ENCODE data around the gene MSGN1.
"Not testable (repeated sequence)": the region's sequence is repeated elsewhere in the genome, so short reads cannot be mapped to it uniquely, and the experiment has no call there.

MSGN1 gene

GRCh38 chr2:17821080-17821479, 4.8 kb downstream of the MSGN1 start:
- Histone ChIP-seq H2AK5ac (ENCODE audit: low read depth, low read length) (no peak overlapping the region), H2BK12ac (ENCODE audit: low read length) (no peak overlapping the region), H3K36me3 (replicated peaks in 1 of 2; ENCODE audit: control insufficient read depth in 2 of 2, insufficient read depth in 2 of 2, low read length in 2 of 2) (no peaks in the 10 kb centered on the region), H3K4ac (ENCODE audit: low read length) (no peak overlapping the region), H3K18ac (ENCODE audit: low read length) (no peak overlapping the region), H3K27ac (replicated peaks; ENCODE audit: low read length) (no peak overlapping the region), H4K8ac (ENCODE audit: low read depth, low read length) (no peak overlapping the region), H3K4me2 (ENCODE audit: insufficient read depth, low read length, poor library complexity, severe bottlenecking) (no peak overlapping the region), H3K79me1 (ENCODE audit: low read depth, low read length) (no peaks in the 10 kb centered on the region), H3K27me3 (ENCODE audit: control insufficient read depth in 3 of 3, insufficient read depth in 3 of 3, low read depth in 1 of 3, low read length in 3 of 3) (peaks cover 0 to 4% (median 2%) of the 10 kb centered on the region in 3 experiments), H3K23ac (ENCODE audit: low read depth, low read length, poor library complexity) (no peak overlapping the region), H3K4me3 (ENCODE audit: low read length in 2 of 2) (no peak overlapping the region), H3K4me1 (ENCODE audit: control insufficient read depth in 2 of 2, insufficient read depth in 1 of 2, low read depth in 1 of 2, low read length in 2 of 2) (peaks cover 0 to 18% of the 10 kb centered on the region in 2 donors), H2AFZ (ENCODE audit: low read length) (no peak overlapping the region), H2BK15ac (ENCODE audit: low read length) (no peak overlapping the region), H2BK5ac (ENCODE audit: low read length) (no peak overlapping the region), H3K9ac (ENCODE audit: low read depth, low read length, poor library complexity) (no peak overlapping the region), H3K14ac (ENCODE audit: low read length) (no peak overlapping the region), H3K9me3 (replicated peaks in 1 of 2; ENCODE audit: control insufficient read depth in 2 of 2, insufficient read depth in 1 of 2, low read depth in 1 of 2, low read length in 2 of 2) (peaks cover 0 to 2% of the 10 kb centered on the region in 2 donors), H4K91ac (ENCODE audit: low read depth, low read length, poor library complexity) (no peak overlapping the region), H2BK120ac (ENCODE audit: low read depth, low read length) (no peak overlapping the region)
- WGBS, 2 donors (ENCODE audit: extremely low coverage in 2 of 2, insufficient read length in 2 of 2, insufficient replicate concordance in 1 of 2), result no CpG with 5 or more reads among the region's 3 CpGs
- DNase-seq (ENCODE audit: low spot score), result no peak

DNA sequence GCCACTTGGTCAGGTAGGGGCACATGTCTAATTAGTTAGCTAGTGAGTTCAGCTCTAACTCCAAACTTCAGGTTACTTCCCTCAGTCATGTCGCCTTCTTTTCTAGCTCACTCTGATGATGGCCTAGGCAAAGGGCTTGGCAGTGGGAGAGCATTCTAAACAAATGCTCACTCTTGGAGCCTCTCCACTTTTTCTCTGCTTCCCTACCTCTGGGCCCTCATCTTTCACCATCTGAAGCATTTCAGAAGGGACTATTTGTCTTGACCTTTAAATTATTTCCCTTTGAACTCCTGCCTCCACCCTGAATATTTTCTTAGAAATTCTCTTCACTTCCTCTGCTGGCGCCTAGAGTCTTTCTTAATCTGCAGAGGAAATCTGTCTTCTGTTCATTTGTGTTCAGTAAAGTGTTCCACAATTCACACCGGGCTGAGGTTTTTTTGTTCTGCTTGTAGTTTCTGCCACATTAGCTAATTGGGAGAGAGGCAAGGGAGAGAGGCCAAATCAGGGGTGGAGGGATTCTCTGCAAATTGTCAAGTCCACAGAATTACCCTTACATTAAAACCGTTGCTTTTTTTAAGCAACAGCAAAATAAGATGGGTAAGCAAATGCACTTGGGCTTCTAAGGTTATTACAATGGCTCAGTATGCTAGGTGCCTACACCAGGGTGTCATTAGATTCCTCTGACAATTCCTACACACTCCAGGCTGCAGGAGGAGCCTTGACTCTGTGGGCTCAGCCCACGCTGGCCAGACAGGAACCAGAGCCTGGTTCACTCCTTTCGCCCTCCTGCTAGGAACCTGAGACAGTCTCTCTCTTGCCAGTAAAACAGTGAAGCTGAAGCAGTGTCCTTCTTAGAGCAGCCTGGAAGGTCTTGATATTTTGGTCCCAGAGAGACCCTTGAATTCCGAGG, 5.5 kb downstream of the MSGN1 start:
- Histone ChIP-seq H2BK5ac (ENCODE audit: low read length) (no peak overlapping the region), H2AK5ac (ENCODE audit: low read depth, low read length) (no peak overlapping the region), H3K4me1 (ENCODE audit: control insufficient read depth in 2 of 2, insufficient read depth in 1 of 2, low read depth in 1 of 2, low read length in 2 of 2) (peaks cover 0 to 12% of the 10 kb centered on the region in 2 donors), H3K18ac (ENCODE audit: low read length) (no peak overlapping the region), H3K9me3 (replicated peaks in 1 of 2; ENCODE audit: control insufficient read depth in 2 of 2, insufficient read depth in 1 of 2, low read depth in 1 of 2, low read length in 2 of 2) (peaks cover 0 to 3% of the 10 kb centered on the region in 2 donors), H3K4me3 (ENCODE audit: low read length in 2 of 2) (no peak overlapping the region), H3K23ac (ENCODE audit: low read depth, low read length, poor library complexity) (no peak overlapping the region), H3K4me2 (ENCODE audit: insufficient read depth, low read length, poor library complexity, severe bottlenecking) (no peak overlapping the region), H3K79me1 (ENCODE audit: low read depth, low read length) (no peaks in the 10 kb centered on the region), H2BK120ac (ENCODE audit: low read depth, low read length) (no peak overlapping the region), H3K4ac (ENCODE audit: low read length) (no peak overlapping the region), H2AFZ (ENCODE audit: low read length) (no peak overlapping the region), H3K36me3 (replicated peaks in 1 of 2; ENCODE audit: control insufficient read depth in 2 of 2, insufficient read depth in 2 of 2, low read length in 2 of 2) (no peaks in the 10 kb centered on the region), H3K27ac (replicated peaks; ENCODE audit: low read length) (no peak overlapping the region), H2BK12ac (ENCODE audit: low read length) (no peak overlapping the region), H3K9ac (ENCODE audit: low read depth, low read length, poor library complexity) (no peak overlapping the region), H4K8ac (ENCODE audit: low read depth, low read length) (peak overlapping the region; percentile 29), H3K27me3 (ENCODE audit: control insufficient read depth in 3 of 3, insufficient read depth in 3 of 3, low read depth in 1 of 3, low read length in 3 of 3) (peaks cover 0 to 7% (median 2%) of the 10 kb centered on the region in 3 experiments), H4K91ac (ENCODE audit: low read depth, low read length, poor library complexity) (no peak overlapping the region), H2BK15ac (ENCODE audit: low read length) (no peak overlapping the region), H3K14ac (ENCODE audit: low read length) (no peak overlapping the region)
- WGBS, 2 donors (ENCODE audit: extremely low coverage in 2 of 2, insufficient read length in 2 of 2, insufficient replicate concordance in 1 of 2), result no CpG with 5 or more reads among the region's 7 CpGs
- DNase-seq (ENCODE audit: low spot score), result no peak

- H3K27ac ChIP-seq (replicated peaks; ENCODE audit: low read length), result no peak overlapping the region
- no peak overlapping the region for H2BK12ac ChIP-seq (ENCODE audit: low read length)
- no peak overlapping the region for H2BK120ac ChIP-seq (ENCODE audit: low read depth, low read length)
- no peak overlapping the region for H3K9ac ChIP-seq (ENCODE audit: low read depth, low read length, poor library complexity)
- no peak overlapping the region for H2BK15ac ChIP-seq (ENCODE audit: low read length)
- peaks cover 0 to 15% (median 2%) of the 10 kb centered on the region in 3 experiments for H3K27me3 ChIP-seq (ENCODE audit: control insufficient read depth in 3 of 3, insufficient read depth in 3 of 3, low read depth in 1 of 3, low read length in 3 of 3)
- DNase-seq (ENCODE audit: low spot score), result no peak
- no peak overlapping the region for H3K4me3 ChIP-seq (ENCODE audit: low read length in 2 of 2)
- no peak overlapping the region for H2AK5ac ChIP-seq (ENCODE audit: low read depth, low read length)
- H4K8ac ChIP-seq (ENCODE audit: low read depth, low read length), result no peak overlapping the region
- no peaks in the 10 kb centered on the region for H3K36me3 ChIP-seq (replicated peaks in 1 of 2; ENCODE audit: control insufficient read depth in 2 of 2, insufficient read depth in 2 of 2, low read length in 2 of 2)
- H3K18ac ChIP-seq (ENCODE audit: low read length), result no peak overlapping the region
- no peak overlapping the region for H4K91ac ChIP-seq (ENCODE audit: low read depth, low read length, poor library complexity)
- H2BK5ac ChIP-seq (ENCODE audit: low read length), result no peak overlapping the region
- no peak overlapping the region for H3K4me2 ChIP-seq (ENCODE audit: insufficient read depth, low read length, poor library complexity, severe bottlenecking)
- no peak overlapping the region for H3K14ac ChIP-seq (ENCODE audit: low read length)
- peaks cover 0 to 3% of the 10 kb centered on the region in 2 donors for H3K9me3 ChIP-seq (replicated peaks in 1 of 2; ENCODE audit: control insufficient read depth in 2 of 2, insufficient read depth in 1 of 2, low read depth in 1 of 2, low read length in 2 of 2)
- no peaks in the 10 kb centered on the region for H3K79me1 ChIP-seq (ENCODE audit: low read depth, low read length)
- no peak overlapping the region for H3K23ac ChIP-seq (ENCODE audit: low read depth, low read length, poor library complexity)
- no peak overlapping the region for H3K4ac ChIP-seq (ENCODE audit: low read length)
- no peak overlapping the region for H2AFZ ChIP-seq (ENCODE audit: low read length)
- WGBS, 2 donors (ENCODE audit: extremely low coverage in 2 of 2, insufficient read length in 2 of 2, insufficient replicate concordance in 1 of 2), result no CpG with 5 or more reads among the region's 4 CpGs
- peaks cover 0 to 12% of the 10 kb centered on the region in 2 donors for H3K4me1 ChIP-seq (ENCODE audit: control insufficient read depth in 2 of 2, insufficient read depth in 1 of 2, low read depth in 1 of 2, low read length in 2 of 2)
Observed at GRCh38 chr2:17822445-17823117, 6.3 kb downstream of the MSGN1 start.

DNA sequence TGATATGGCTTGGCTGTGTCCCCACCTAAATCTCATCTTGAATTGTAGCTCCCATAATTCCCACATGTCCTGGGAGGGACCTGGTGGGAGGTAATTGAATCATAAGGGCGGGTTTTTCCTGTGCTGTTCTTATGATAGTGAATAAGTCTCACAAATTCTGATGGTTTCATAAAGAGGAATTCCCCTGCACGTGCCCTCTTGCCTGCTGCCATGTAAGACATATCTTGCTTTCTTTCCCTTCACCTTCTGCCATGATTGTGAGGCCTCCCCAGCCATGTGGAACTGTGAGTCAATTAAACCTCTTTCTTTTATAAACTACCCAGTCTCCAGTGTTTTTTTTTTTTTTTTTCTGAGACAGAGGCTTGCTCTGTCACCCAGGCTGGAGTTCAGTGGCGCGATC, 7.4 kb downstream of the MSGN1 start:
- H3K27me3 ChIP-seq (ENCODE audit: control insufficient read depth in 3 of 3, insufficient read depth in 3 of 3, low read depth in 1 of 3, low read length in 3 of 3), result peaks cover 0 to 25% (median 2%) of the 10 kb centered on the region in 3 experiments
- H3K4me2 ChIP-seq (ENCODE audit: insufficient read depth, low read length, poor library complexity, severe bottlenecking); H2BK120ac ChIP-seq (ENCODE audit: low read depth, low read length); H4K91ac ChIP-seq (ENCODE audit: low read depth, low read length, poor library complexity); DNase-seq (ENCODE audit: low spot score); H2AFZ ChIP-seq (ENCODE audit: low read length); H3K23ac ChIP-seq (ENCODE audit: low read depth, low read length, poor library complexity); H2BK12ac ChIP-seq (ENCODE audit: low read length); H2BK5ac ChIP-seq (ENCODE audit: low read length); H3K36me3 ChIP-seq (replicated peaks in 1 of 2; ENCODE audit: control insufficient read depth in 2 of 2, insufficient read depth in 2 of 2, low read length in 2 of 2); H3K27ac ChIP-seq (replicated peaks; ENCODE audit: low read length); H2AK5ac ChIP-seq (ENCODE audit: low read depth, low read length); H3K79me1 ChIP-seq (ENCODE audit: low read depth, low read length); H4K8ac ChIP-seq (ENCODE audit: low read depth, low read length); H3K4me3 ChIP-seq (ENCODE audit: low read length in 2 of 2); H3K14ac ChIP-seq (ENCODE audit: low read length); H3K18ac ChIP-seq (ENCODE audit: low read length); H3K4ac ChIP-seq (ENCODE audit: low read length); H2BK15ac ChIP-seq (ENCODE audit: low read length); H3K9ac ChIP-seq (ENCODE audit: low read depth, low read length, poor library complexity); H3K9me3 ChIP-seq (replicated peaks in 1 of 2; ENCODE audit: control insufficient read depth in 2 of 2, insufficient read depth in 1 of 2, low read depth in 1 of 2, low read length in 2 of 2): not testable (repeated sequence)
- WGBS, 2 donors (ENCODE audit: extremely low coverage in 2 of 2, insufficient read length in 2 of 2, insufficient replicate concordance in 1 of 2), result no CpG with 5 or more reads among the region's 4 CpGs
- peaks cover 0 to 15% of the 10 kb centered on the region in 2 donors for H3K4me1 ChIP-seq (ENCODE audit: control insufficient read depth in 2 of 2, insufficient read depth in 1 of 2, low read depth in 1 of 2, low read length in 2 of 2)
